HG03139 (cell line): ENCODE measurements around the gene DCDC2B.

Experiments
- ATAC-seq: cut with Tn5 transposase; IDR thresholded peaks from one replicate; pipeline ENCODE4 v1.9.1; 2021; ENCODE audit not compliant: unreplicated experiment

DCDC2B gene

GRCh38 chr1:32221980-32222755, 13.3 kb downstream of the DCDC2B start, which contains the start of the genes EIF3I and TMEM234:
TSS of gene EIF3I (plus strand) at chr1:32222407. CDS start at chr1:32222442, 35 bp downstream.
TSS of gene TMEM234 (minus strand) at chr1:32222353. CDS start at chr1:32222322, 31 bp downstream.
- peak; percentile 89 for ATAC-seq

GRCh38 chr1:32223683-32224082, 14.8 kb downstream of the DCDC2B start:
- no peak for ATAC-seq

GRCh38 chr1:32224285-32224684, 15.4 kb downstream of the DCDC2B start:
- no peak for ATAC-seq

GRCh38 chr1:32228771-32229170, 19.9 kb downstream of the DCDC2B start:
- ATAC-seq: no peak

GRCh38 chr1:32231843-32232432, 23.0 kb downstream of the DCDC2B start:
- no peak for ATAC-seq

GRCh38 chr1:32232558-32233304, 23.8 kb downstream of the DCDC2B start:
- no peak for ATAC-seq

- ATAC-seq: no peak
Measured at GRCh38 chr1:32234792-32235191, 25.9 kb downstream of the DCDC2B start.

- no peak for ATAC-seq
Measured at GRCh38 chr1:32239337-32239736, 30.4 kb downstream of the DCDC2B start.

- ATAC-seq: no peak
Measured at GRCh38 chr1:32239790-32240139, 30.9 kb downstream of the DCDC2B start.

GRCh38 chr1:32240140-32240951, 31.5 kb downstream of the DCDC2B start:
- ATAC-seq: no peak

- ATAC-seq: no peak
Measured at GRCh38 chr1:32241001-32241763, 32.3 kb downstream of the DCDC2B start.

- ATAC-seq: no peak
Measured at GRCh38 chr1:32242341-32242851, 33.5 kb downstream of the DCDC2B start.

- ATAC-seq: no peak
Measured at GRCh38 chr1:32246888-32247273, 38.0 kb downstream of the DCDC2B start, which contains the start of gene FAM167B. TSS of gene FAM167B (plus strand) at chr1:32247222. CDS start at chr1:32247422, 200 bp downstream.

GRCh38 chr1:32247452-32247851, 38.6 kb downstream of the DCDC2B start:
- no peak for ATAC-seq

- ATAC-seq: no peak
Measured at GRCh38 chr1:32247983-32248889, 39.3 kb downstream of the DCDC2B start.

GRCh38 chr1:32249831-32250525, 41.1 kb downstream of the DCDC2B start:
- peak; percentile 57 for ATAC-seq

- no peak for ATAC-seq
Measured at GRCh38 chr1:32250893-32251716, 42.2 kb downstream of the DCDC2B start, which contains the start of gene LCK. TSS of gene LCK (plus strand) at chr1:32251265. CDS start at chr1:32274330, 23,065 bp downstream.
